Thyroid gland (tissue), 4 donors: Measurements from ENCODE around the gene LRRN4CL.

Experiments used
- POLR2A ChIP-seq, 2 donors: fragments of 450-650 bp; IDR thresholded peaks; one replicate each; pipeline ENCODE4 v1.6.1; 2017; ENCODE audit warnings: antibody characterized with exemption in 2 of 2, mild to moderate bottlenecking in 2 of 2, moderate library complexity in 1 of 2
- TF ChIP-seq, protein P1 (sequence below), 6 experiments: fragments of 200-600 bp in 3 of 6; fragments of 450-650 bp in 3 of 6; sonication (generic) in 3 of 6; IDR thresholded peaks; one replicate each; pipeline ENCODE4 v1.5.1; 2016 to 2019; ENCODE audit warnings: antibody characterized with exemption in 6 of 6, mild to moderate bottlenecking in 2 of 6, inconsistent platforms in 1 of 6, moderate library complexity in 1 of 6

GRCh38 chr11:62677156-62677555, 12.2 kb downstream of the LRRN4CL start:
- TF ChIP-seq POLR2A (IDR thresholded peaks at IDR 0.05) = no peak
- TF ChIP-seq, protein P1, sequence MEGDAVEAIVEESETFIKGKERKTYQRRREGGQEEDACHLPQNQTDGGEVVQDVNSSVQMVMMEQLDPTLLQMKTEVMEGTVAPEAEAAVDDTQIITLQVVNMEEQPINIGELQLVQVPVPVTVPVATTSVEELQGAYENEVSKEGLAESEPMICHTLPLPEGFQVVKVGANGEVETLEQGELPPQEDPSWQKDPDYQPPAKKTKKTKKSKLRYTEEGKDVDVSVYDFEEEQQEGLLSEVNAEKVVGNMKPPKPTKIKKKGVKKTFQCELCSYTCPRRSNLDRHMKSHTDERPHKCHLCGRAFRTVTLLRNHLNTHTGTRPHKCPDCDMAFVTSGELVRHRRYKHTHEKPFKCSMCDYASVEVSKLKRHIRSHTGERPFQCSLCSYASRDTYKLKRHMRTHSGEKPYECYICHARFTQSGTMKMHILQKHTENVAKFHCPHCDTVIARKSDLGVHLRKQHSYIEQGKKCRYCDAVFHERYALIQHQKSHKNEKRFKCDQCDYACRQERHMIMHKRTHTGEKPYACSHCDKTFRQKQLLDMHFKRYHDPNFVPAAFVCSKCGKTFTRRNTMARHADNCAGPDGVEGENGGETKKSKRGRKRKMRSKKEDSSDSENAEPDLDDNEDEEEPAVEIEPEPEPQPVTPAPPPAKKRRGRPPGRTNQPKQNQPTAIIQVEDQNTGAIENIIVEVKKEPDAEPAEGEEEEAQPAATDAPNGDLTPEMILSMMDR (IDR thresholded peaks at IDR 0.05) = no peak
